HG03460 (cell line): ENCODE measurements around the gene COX7A1.
"Not testable (repeated sequence)": the region's sequence is repeated elsewhere in the genome, so short reads cannot be mapped to it uniquely, and the experiment has no call there.

ENCODE experiments used
- ATAC-seq: cut with Tn5 transposase; IDR thresholded peaks from one replicate; pipeline ENCODE4 v1.9.1; 2021; ENCODE audit not compliant: unreplicated experiment

COX7A1 gene

DNA sequence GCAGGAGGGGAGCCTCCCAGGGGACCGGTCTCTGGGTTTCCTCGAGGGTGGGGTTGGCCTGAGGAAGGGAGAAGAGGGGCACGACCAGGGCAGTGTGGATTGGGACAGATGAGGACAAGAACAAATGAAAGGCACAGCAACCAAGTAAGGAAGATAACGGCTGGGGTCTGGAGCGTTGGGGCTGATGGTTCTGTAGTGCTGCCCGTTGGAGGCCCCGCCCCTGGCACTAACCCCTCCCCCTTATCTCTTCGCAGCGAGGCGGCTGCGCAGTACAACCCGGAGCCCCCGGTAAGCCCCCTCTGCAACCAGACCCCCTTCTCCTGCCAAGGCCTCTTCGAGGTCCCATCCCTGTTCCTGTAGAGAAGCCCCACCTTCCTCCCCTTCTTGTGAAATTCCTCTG lies 10.2 kb downstream of the COX7A1 start:
- ATAC-seq: no peak

- ATAC-seq: peak; percentile 42
These were observed 11.0 kb downstream of the COX7A1 start for GRCh38 chr19:36141039-36141927.

- peak; percentile 3 for ATAC-seq
These were observed 11.8 kb downstream of the COX7A1 start for GRCh38 chr19:36140304-36141038.

- peak; percentile 74 for ATAC-seq
These were observed 12.6 kb downstream of the COX7A1 start, which contains the start of gene CAPNS1 for GRCh38 chr19:36139473-36140303. TSS of gene CAPNS1 (plus strand) at chr19:36140066. CDS start at chr19:36141012, 946 bp downstream.

- no peak for ATAC-seq
These were observed 13.2 kb downstream of the COX7A1 start for GRCh38 chr19:36139120-36139472.

DNA sequence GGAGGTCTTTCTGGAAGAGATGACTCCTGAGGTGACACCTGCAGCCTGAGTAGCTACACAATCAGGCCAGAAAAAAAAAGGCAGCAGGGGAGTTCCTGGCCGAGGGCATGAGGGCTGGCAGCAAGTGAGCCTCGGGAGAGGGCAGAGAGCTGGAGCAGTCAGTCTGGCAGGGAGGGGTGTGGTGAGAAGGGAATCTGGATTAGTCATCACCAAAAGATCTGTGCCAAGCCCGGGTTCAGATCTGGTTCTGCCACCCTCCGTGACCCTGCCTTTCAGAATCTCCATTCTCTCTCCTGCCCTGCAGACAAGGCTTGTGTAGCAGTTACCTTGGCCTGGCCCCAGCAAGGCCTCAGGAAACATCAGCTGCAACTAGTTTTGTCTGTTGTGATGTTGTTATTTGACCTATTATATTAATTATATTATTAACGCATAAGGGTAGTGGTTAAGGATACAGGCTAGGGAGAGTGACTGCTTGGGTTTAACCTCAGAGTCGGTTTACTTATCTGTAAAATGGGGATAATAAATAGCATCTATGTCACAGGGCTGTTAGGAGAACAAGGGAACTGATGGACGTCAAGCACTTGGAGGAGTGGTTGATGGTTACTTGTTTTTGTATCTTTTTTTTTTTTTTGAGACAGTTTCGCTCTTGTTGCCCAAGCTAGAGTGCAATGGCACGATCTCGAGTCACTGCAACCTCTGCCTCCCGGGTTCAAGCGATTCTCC lies 15.1 kb downstream of the COX7A1 start:
- ATAC-seq: no peak

DNA sequence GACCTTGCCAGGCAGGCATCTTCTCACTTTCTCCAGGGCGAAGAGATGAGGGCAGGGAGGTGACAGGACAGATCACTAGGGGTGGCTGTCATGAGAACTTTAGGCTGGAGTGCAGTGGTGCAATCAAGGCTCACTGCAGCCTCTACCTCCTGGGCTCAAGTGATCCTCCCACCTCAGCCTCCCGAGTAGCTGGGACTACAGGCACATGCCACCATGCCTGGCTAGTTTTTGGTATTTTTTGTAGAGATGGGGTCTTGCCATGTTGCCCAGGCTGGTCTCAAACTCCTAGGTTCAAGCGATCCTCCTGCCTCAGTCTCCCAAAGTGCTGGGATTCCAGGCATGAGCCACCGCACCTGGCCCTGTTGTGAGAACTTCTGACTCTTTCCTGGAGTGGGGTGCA lies 17.4 kb downstream of the COX7A1 start:
- ATAC-seq: not testable (repeated sequence)

GRCh38 chr19:36131221-36131620 lies 21.0 kb downstream of the COX7A1 start:
- ATAC-seq: not testable (repeated sequence)

GRCh38 chr19:36128392-36128736 lies 23.9 kb downstream of the COX7A1 start:
- peak; percentile 6 for ATAC-seq

GRCh38 chr19:36125557-36125956 lies 26.7 kb downstream of the COX7A1 start:
- no peak for ATAC-seq

DNA sequence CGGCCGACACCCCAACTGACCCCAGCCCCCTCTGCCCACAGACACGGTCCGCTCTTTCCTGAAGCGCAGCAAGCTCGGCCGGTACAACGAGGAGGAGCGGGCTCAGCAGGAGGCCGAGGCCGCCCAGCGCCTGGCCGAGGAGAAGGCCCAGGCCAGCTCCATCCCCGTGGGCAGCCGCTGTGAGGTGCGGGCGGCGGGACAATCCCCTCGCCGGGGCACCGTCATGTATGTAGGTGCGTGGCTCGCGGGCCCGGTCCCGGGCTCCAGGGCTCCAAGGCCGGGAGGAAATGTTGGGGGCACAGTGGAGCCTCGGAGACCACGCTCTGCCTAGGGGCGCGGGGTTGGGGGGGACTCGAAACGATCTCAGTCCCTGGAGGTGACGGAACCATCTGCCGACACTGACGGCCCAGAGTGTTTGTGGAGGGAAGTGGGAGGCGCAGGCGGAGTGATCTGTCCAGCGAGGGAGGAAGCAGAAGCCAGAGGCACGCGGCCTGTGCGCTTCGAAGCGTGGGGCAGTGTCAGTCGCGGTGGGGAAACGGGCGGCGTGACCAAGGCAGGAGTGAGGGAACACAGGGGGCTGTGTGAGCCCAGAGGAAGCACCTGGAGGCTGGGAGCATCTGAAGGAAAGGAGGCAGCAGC lies 30.6 kb downstream of the COX7A1 start:
- no peak for ATAC-seq

- no peak for ATAC-seq
These were observed 31.3 kb downstream of the COX7A1 start for GRCh38 chr19:36120984-36121358.

DNA sequence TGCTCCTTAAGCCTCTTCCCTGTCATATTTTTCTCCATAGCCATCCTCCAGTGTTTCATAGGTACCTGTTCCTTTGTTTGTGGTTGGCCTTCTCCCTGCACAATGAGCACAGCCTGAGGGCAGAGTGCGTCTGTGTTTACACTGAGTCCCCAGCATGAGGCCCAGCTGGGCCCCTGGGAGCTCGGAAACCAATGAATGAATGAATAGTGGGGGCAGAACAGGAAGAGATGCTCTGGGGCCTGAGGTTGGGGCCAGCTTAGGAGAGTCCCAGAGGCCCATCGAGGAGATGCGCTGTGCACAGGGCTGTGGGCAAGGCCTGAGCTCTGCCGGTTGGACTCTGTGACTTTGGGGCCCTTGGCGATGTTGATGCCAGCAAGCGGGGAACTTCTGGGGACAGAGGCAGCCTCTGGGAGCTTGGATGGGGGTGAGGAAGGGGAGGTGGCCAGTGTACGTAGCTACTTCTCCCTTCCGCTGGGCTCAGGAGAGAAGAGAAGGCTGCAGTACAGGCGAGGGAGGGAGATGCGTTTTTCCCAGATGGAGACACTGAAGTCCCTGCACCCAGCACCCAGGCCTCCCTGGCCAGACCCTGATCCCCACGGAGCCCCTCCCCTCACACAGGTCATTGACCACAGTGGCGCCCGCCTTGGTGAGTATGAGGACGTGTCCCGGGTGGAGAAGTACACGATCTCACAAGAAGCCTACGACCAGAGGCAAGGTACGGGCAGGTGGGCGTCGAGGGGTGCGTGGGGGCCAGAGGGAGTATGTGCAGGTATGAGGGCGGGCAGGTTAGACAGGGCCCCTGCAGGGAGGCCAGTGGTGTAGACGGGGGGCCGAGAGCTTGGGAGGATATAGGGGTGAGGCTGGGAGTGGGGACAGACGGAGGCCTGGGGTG lies 31.9 kb downstream of the COX7A1 start:
- ATAC-seq: no peak

DNA sequence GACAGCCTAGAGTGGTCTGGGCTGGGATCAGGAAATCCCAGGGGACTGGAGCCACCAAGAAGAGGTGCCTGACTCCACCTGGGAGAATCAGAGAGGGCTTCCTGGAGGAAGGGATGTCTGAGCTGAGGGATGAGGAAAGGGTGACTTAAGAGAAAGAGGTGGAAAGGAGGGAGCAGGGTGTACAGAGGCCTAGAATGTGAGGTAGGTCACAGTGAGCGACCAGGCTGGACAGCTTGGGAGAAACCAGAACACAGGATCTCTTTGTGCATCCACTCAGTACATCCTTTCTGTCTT lies 36.0 kb downstream of the COX7A1 start:
- no peak for ATAC-seq

GRCh38 chr19:36115453-36116343 lies 36.5 kb downstream of the COX7A1 start, which contains the start of gene TBCB:
TSS of gene TBCB (plus strand) at chr19:36115468. CDS start at chr19:36115561, 93 bp downstream.
- ATAC-seq: peak; percentile 3

DNA sequence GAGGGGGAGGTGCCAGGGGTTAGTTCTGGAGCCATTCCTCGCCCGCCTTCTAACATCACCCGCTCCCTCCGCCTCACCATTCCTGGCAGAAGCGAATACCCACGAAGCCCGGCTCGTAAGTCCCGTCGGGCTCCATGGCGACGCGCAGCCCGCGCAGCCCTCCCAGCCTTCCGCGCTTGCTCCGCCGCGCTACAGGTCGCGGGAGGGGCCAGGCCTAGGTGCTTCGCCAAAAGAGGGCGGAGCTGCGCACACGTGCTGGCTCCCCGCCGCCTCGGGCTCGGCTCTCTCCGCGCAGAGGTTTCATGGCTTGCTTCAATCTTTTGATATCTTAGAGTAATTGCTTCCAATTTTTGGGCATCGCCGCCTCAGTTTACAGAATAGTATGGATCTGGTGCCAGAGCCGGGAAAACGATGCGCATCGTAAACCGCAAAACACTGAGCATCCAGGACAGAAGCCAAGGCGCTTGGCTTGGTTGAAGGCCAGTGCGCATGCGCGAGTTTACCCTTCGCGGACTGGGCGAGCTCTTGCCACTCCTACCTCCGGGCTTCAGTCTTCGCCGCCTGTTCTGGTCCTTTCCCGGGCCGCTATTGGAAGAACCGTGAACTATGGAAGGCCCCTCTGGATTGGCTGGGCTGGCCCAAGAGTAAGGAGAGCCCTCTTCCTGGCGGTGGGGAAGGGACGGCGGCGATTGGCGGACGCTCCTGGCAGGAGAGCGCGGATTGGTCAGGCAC lies 37.4 kb downstream of the COX7A1 start, which contains the start of gene POLR2I:
TSS of gene POLR2I (minus strand) at position 155 of the 732 bp plus-strand sequence. CDS start at position 136, 19 bp downstream.
- ATAC-seq: peak; percentile 77

DNA sequence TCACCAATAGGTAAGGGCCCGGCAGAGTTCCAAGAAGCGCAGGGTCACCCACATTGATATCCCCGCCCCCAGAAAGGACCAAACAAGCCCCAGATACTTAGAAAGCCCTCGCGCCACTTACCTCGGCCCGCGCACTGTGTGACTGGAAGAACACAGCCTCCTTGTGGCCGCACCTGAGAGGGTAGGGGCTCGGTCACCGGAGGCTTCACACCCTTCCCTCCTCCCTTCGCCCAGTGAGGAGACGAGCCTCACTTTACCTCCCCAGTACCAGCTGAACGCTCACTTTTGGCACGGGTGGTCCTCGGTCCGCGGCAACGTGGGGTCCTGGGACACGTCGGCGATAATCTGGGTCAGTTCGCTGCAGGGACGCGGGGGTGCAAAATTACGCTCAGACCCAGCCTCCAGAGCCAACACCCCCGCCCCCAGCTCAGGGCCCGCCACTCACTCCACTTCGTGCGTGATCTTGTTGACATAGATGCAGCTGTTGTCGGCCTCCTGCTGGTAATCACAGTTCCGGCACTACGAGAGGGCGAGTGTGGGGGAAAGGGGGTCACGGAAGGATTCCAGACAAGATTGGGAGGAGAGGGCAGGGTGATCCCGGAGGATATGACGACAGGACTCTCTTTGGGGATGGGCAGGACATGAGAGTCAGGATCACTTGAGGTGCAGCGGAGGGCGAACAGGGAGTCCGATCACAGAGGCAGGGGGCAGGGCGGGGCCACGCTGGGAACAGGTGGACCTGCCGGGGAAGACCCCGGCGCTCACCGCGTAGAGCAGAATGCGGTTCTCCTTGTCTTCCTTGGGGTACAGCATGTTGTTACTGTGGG lies 38.1 kb downstream of the COX7A1 start:
- no peak for ATAC-seq
